Mesenteric fat pad (tissue), 1 donor: ENCODE measurements around the gene FAM118B. TPM values are rescaled to one million over a fixed set of nuclear protein-coding genes. Genes with fewer than 3 reads are reported as not detected.

Experiments
- DNase-seq: peaks from one replicate; pipeline ENCODE4 v3.0.0-alpha.2; 2020; ENCODE audit warnings: low spot score
- total RNA-seq: library from RNA; stranded (reverse); fragmentation: NEBNext Ultra II Directional; extraction: Animal tissue kit (Norgen Biotek cat#: 25700); gene quantifications from one replicate; pipeline ENCODE4 v1.2.1, GENCODE V29; 2021
- donor health status: DM: yes; HTN: yes; CAD: no.

Gene FAM118B
- total RNA-seq, 1 donor from 2014 or later: 18.7 TPM

GRCh38 chr11:126186025-126186698 is 25.4 kb upstream of the FAM118B start:
- DNase-seq: no peak

- no peak for DNase-seq
Measured at GRCh38 chr11:126186708-126187529, 24.7 kb upstream of the FAM118B start.

- DNase-seq: no peak
Measured at GRCh38 chr11:126188332-126189108, 23.1 kb upstream of the FAM118B start.

- DNase-seq: no peak
Measured at GRCh38 chr11:126189109-126189929, 22.3 kb upstream of the FAM118B start.

- no peak for DNase-seq
Measured at GRCh38 chr11:126190792-126191191, 20.8 kb upstream of the FAM118B start.

GRCh38 chr11:126191379-126192073 is 20.1 kb upstream of the FAM118B start:
- DNase-seq: no peak

GRCh38 chr11:126192361-126192760 is 19.2 kb upstream of the FAM118B start:
- no peak for DNase-seq

- DNase-seq: no peak
Measured at GRCh38 chr11:126193038-126193478, 18.5 kb upstream of the FAM118B start.

GRCh38 chr11:126194121-126194543 is 17.4 kb upstream of the FAM118B start:
- DNase-seq: no peak

- DNase-seq: no peak
Measured at GRCh38 chr11:126195119-126195518, 16.5 kb upstream of the FAM118B start.

- no peak for DNase-seq
Measured at GRCh38 chr11:126197277-126197939, 14.2 kb upstream of the FAM118B start.

GRCh38 chr11:126198648-126199047 is 12.9 kb upstream of the FAM118B start:
- no peak for DNase-seq

GRCh38 chr11:126202646-126203359 is 8.8 kb upstream of the FAM118B start:
- DNase-seq: no peak

GRCh38 chr11:126205359-126205758 is 6.2 kb upstream of the FAM118B start:
- DNase-seq: no peak

- no peak for DNase-seq
Measured at GRCh38 chr11:126207896-126208295, 3.7 kb upstream of the FAM118B start.

GRCh38 chr11:126210871-126211235 is 729 bp upstream of the FAM118B start:
- DNase-seq: no peak

- DNase-seq: no peak
Measured at GRCh38 chr11:126212089-126212660, 593 bp downstream of the FAM118B start.

GRCh38 chr11:126214441-126214840 is 2.9 kb downstream of the FAM118B start:
- DNase-seq: no peak

GRCh38 chr11:126214841-126215240 is 3.3 kb downstream of the FAM118B start:
- DNase-seq: no peak
